Neural crest cell (in vitro differentiated cells): Measurements from ENCODE around the gene PRKCA. TPM values are rescaled to one million over a fixed set of nuclear protein-coding genes. Genes with fewer than 3 reads are reported as not detected.

Experiments
- DNase-seq: peaks from one replicate; pipeline ENCODE4 v3.0.0; 2021; ENCODE audit warnings: low read depth, mixed read lengths, low spot score
- H3K27ac Mint-ChIP-seq: one replicate; pipeline ENCODE4 v1.8.0; 2021; ENCODE audit warnings: mild to moderate bottlenecking, mixed read lengths; ENCODE audit not compliant: unreplicated experiment
- H3K27me3 Mint-ChIP-seq: 2 replicates; pipeline ENCODE4 v1.8.0; 2021; ENCODE audit warnings: low read depth, mild to moderate bottlenecking, mixed read lengths
- H3K36me3 Mint-ChIP-seq: 2 replicates; pipeline ENCODE4 v1.8.0; 2021; ENCODE audit warnings: low read depth, mild to moderate bottlenecking, mixed read lengths
- H3K4me1 Mint-ChIP-seq: 2 replicates; pipeline ENCODE4 v1.8.0; 2021; ENCODE audit warnings: mixed read lengths
- H3K4me3 Mint-ChIP-seq: one replicate; pipeline ENCODE4 v1.8.0; 2021; ENCODE audit warnings: mild to moderate bottlenecking, mixed read lengths
- H3K9me3 Mint-ChIP-seq: 2 replicates; pipeline ENCODE4 v1.8.0; 2021; ENCODE audit warnings: mixed read lengths
- CTCF ChIP-seq: fragments of 200-600 bp; sonication (generic); conservative IDR thresholded peaks from 2 replicates; pipeline ENCODE4 v1.5.0; 2021; ENCODE audit warnings: antibody characterized with exemption, mild to moderate bottlenecking
- total RNA-seq: library from RNA; stranded (reverse); gene quantifications from 2 replicates; pipeline ENCODE4 v1.2.1, GENCODE V29; 2021

Gene PRKCA
- total RNA-seq, 1 donor from 2014 or later = 22.7 TPM

DNA sequence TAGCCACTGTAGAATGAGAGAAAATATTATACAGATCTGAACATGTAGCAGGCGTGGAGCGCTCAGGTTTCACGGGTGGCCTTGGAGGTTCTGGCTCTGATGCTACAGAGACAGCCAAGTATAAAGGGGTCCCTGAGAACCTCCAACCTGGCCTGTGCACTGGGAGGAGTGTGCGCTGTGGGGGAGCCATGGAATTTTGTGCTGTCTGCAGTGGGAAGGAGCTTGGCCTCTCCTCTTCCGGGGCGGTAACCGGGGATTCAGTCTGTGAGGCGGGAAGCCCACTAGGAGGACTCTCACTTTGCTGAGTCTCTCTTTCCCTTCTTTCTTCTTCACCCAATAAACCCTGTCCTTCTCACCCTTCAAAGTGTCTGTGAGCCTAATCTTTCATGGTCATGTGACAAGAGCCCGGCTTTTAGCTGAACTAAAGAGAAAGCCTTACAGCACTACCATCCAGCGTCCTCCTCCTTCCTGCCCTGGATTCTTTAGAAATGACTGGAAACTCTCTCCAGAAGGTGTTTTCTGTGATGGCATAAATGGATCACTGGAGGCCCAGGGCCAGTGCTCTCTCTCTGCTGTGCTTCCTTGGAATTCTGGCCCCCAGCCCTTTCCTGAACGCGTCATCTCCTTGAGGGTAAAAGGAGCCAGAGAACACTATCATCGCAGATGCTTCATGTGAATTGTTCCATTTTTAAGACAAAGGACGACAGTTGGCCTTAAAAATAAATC is 300.4 kb downstream of the PRKCA start:
- H3K4me1 Mint-ChIP-seq = peaks cover 14% of the 10 kb centered on the region
- TF ChIP-seq CTCF = no peak
- H3K27ac Mint-ChIP-seq = no peak overlapping the region
- no peaks in the 10 kb centered on the region for H3K9me3 Mint-ChIP-seq
- H3K4me3 Mint-ChIP-seq = no peak overlapping the region
- H3K36me3 Mint-ChIP-seq = peaks cover 4% of the 10 kb centered on the region
- no peak for DNase-seq
- H3K27me3 Mint-ChIP-seq = no peaks in the 10 kb centered on the region

DNA sequence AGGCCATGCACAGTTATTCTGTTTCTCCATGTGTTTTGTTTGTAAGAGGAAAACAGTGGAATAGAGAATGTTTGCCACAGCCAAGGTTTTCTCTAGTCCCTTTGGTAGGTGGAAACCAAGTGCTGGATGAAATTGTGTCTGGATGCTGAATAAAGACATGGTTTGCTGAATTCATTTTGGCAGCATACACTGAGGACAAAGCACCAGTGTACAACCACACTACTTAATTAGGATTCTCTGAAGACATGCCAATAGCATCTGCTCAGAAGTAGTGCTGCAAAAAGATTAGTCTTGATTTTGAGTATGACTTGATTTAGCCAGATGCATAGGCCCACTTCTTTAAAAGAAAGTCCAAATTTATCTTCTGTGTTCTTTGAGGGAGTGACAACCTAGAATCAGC is 302.0 kb downstream of the PRKCA start:
- peaks cover 3% of the 10 kb centered on the region for H3K9me3 Mint-ChIP-seq
- H3K27ac Mint-ChIP-seq = no peak overlapping the region
- no peak for DNase-seq
- no peak for TF ChIP-seq CTCF
- no peaks in the 10 kb centered on the region for H3K27me3 Mint-ChIP-seq
- no peak overlapping the region for H3K4me3 Mint-ChIP-seq
- H3K36me3 Mint-ChIP-seq = peaks cover 6% of the 10 kb centered on the region
- H3K4me1 Mint-ChIP-seq = peaks cover 14% of the 10 kb centered on the region

GRCh38 chr17:66605541-66605940 is 303.1 kb downstream of the PRKCA start:
- no peak for TF ChIP-seq CTCF
- peaks cover 9% of the 10 kb centered on the region for H3K36me3 Mint-ChIP-seq
- no peak overlapping the region for H3K27ac Mint-ChIP-seq
- no peak for DNase-seq
- H3K4me1 Mint-ChIP-seq = peaks cover 17% of the 10 kb centered on the region
- H3K9me3 Mint-ChIP-seq = peaks cover 6% of the 10 kb centered on the region
- H3K4me3 Mint-ChIP-seq = no peak overlapping the region
- no peaks in the 10 kb centered on the region for H3K27me3 Mint-ChIP-seq

- no peak for DNase-seq
- no peak for TF ChIP-seq CTCF
- Mint-ChIP-seq H3K4me1 (peaks cover 22% of the 10 kb centered on the region), H3K4me3 (no peak overlapping the region), H3K27ac (peak overlapping the region; percentile 55), H3K27me3 (no peaks in the 10 kb centered on the region), H3K36me3 (peaks cover 12% of the 10 kb centered on the region), H3K9me3 (peaks cover 18% of the 10 kb centered on the region)
Measured at GRCh38 chr17:66610361-66611133, 308.1 kb downstream of the PRKCA start.

- Mint-ChIP-seq H3K9me3 (peaks cover 18% of the 10 kb centered on the region), H3K27me3 (no peaks in the 10 kb centered on the region), H3K27ac (no peak overlapping the region), H3K4me3 (no peak overlapping the region), H3K4me1 (peaks cover 22% of the 10 kb centered on the region), H3K36me3 (peaks cover 12% of the 10 kb centered on the region)
- TF ChIP-seq CTCF = no peak
- no peak for DNase-seq
Measured at GRCh38 chr17:66611397-66611796, 309.0 kb downstream of the PRKCA start.
